Activated gamma-delta T cell (primary cell): Measurements from ENCODE around the gene NCOA3.
"Not testable (repeated sequence)": the region's sequence is repeated elsewhere in the genome, so short reads cannot be mapped to it uniquely, and the experiment has no call there.

Experiments used
- DNase-seq: peaks from one replicate; lab custom pipeline; 2025; lab: John Stamatoyannopoulos, UW
- total RNA-seq, 2 donors: gene quantifications; one replicate each; lab custom pipeline; 2026; lab: John Stamatoyannopoulos, UW

The NCOA3 gene
- total RNA-seq = 218 to 244 reads per million in 2 donors

DNA sequence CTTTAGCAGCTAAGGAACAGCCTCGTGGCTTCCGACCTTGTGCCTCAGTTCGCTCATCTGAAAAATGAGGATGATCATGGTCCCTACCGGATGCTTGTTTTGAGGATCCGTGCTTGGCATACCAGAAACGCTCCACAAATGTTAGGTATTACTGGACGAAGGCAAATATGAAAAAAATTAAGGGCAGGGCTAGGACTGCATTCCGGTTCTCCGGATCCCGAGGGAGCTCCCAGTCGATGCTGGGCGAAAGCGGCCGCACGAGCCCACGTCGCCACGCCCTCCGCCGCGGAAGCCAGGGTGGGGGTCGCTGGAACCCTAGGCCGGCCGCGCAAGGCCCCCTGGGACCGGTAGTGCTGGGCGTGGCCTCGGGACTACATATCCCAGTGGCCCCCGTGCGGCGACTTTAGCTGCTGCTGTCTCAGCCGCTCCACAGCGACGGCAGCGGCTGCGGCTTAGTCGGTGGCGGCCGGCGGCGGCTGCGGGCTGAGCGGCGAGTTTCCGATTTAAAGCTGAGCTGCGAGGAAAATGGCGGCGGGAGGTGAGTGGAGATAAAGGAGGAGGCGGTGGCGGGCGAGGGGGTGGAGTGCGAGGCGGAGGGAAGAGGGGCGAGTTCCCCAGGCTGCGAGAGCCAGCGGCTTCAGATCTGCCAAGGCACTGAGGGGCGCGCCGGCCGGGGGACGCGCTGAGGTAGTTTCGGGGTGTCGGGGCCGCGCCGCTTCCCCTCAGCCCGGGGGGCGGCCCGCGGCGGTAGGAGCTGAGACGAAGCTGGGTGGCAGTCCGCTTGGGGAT lies at the start of gene NCOA3:
Gene NCOA3 (plus strand): TSS at position 406 of the 789 bp plus-strand sequence. CDS start 120,361 bp downstream, outside the sequence.
- DNase-seq = peak; percentile 80

DNA sequence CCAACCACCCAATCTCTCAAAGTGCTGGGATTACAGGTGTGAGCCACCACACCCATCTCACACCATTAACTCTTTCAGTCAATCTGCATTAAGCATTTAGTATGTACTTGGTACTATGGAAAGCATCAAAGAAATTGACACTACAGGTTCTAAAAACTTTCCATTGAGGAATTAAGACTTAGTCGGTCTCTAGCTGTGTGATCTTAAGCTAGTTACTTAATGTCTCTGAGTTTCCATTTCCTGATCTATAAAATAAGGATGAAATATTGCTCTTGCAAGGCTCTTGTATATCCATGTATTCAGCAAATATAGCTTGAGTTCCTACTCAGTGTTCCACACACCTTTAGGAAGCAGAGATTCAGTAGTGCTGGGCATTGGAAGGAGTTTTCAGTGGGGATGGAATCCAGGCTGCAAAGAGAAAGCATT lies 48.9 kb upstream of the NCOA3 start:
- no peak for DNase-seq

DNA sequence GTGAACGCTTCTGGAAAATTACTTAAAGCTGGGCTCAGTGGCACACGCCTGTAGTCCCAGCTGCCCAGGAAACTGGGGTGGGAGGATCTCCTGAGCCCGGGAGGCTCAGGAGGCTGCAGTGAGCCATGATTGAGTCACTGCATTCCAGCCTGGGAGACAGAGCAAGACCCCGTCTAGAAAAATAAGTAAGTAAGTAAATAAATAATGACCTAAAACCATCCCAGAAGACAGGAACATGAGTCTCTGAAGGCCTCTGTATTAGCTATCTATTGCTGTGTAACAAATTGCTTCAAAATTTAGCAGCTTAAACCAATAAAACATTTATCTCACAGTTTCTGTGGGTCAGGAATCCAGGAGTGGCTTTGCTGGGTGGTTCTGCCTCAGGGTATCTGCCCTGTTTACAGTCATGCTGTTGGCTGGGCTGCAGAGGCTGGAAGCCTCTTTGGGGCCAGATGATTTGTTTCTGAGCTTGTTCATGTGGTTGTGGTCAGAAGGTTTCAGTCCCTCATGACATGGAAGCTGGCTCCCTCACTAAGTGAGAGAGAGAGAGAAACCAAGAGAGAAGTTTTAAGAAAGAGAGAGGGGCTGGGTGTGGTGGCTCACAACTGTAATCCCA lies 48.4 kb upstream of the NCOA3 start:
- DNase-seq = no peak

DNA sequence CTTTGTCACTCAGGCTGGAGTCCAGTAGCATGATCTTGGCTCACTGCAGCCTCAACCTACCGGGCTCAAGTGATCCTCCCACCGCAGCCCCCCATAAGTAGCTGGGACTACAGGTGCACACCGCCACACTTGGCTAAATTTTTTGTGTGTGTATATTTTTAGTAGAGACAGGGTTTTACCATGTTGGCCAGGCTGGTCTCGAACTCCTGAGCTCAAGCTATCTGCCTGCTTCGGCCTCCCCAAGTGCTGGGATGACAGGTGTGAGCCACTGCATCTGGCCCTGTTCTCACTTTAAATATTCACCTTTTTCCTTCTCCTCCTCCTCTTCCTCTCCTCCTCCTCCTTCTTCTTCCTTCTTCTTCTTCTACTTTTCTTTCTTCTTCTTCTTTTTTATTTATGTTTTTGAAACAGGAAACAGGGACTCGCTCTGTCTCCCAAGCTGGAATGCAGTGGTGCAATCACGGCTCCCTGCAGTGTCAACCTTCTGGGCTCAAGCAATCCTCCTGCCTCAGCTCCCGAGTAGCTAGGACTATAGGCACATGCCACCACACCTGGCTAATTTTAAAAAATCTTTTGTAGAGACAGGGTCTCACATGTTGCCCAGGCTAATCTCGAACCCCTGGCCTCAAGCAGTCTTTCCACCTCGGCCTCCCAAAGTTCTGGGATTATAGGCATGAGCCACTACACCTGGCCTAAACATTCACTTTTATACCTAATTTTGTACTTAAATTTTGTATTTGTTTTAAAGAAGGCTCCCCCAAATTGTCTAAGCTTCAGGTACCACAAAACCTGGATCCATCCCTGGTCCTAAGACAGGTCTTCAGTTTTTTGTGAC lies 47.2 kb upstream of the NCOA3 start:
- DNase-seq = no peak

DNA sequence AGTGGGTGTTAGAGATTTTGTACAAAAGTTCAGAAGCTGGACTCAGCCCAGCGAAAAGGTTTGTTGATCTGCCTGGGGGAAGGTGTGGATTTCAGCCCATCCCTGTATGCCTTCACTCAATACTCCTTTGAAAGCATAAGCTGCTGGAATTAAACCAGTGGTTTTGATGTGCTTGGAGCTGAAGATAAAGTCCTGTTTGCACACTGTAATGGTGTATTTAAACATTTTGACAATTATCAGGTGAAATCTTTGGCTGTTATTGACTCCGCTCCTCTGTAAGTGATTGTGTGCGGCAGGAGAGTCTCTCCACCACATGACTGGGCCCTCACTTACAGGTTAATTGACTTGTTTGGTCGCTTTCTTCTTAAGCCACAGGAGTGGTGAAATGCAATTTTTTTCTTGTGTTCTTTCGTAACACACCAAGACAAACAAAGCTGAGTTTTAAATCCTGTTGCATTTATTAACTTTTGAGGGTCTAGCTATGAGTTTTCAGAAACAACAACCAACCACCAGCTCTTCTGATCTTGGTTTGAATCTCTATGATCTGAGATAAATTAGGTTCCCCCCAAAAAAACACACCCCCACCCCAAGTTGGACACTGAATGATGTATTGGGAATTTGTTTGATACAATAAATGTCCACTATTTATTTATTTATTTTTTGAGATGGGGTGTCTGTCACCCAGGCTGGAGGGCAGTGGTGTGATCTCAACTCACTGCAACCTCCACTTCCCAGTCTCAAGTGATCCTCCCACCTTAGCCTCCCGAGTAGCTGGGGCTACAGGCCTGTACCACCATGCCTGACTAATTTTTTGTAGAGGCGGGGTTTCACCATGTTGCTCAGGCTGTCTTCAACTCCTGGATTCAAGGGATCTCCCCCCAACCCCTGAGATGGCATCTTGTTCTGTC lies 46.3 kb upstream of the NCOA3 start:
- no peak for DNase-seq

DNA sequence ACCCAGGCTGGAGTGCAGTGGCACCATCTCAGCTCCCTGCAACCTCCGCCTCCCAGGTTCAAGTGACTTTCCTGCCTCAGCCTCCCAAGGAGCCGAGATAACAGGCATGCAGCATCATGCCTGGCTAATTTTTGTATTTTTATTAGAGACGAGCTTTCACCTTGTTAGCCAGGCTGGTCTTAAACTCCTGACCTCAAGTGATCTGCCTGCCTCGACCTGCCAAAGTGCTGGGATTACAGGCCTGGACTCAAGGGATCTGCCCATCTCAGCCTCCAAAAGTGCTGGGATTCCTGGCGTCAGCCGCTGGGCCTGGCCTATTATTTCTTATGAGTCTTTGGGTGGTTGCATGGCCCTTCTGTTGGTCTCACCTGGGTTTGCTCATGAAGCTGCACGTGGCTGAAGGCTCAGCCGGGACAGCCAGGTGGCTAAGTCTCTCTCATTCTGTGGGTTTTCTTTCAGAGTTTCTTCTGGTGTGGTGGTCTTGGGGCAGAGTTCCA lies 45.6 kb upstream of the NCOA3 start:
- DNase-seq = no peak

DNA sequence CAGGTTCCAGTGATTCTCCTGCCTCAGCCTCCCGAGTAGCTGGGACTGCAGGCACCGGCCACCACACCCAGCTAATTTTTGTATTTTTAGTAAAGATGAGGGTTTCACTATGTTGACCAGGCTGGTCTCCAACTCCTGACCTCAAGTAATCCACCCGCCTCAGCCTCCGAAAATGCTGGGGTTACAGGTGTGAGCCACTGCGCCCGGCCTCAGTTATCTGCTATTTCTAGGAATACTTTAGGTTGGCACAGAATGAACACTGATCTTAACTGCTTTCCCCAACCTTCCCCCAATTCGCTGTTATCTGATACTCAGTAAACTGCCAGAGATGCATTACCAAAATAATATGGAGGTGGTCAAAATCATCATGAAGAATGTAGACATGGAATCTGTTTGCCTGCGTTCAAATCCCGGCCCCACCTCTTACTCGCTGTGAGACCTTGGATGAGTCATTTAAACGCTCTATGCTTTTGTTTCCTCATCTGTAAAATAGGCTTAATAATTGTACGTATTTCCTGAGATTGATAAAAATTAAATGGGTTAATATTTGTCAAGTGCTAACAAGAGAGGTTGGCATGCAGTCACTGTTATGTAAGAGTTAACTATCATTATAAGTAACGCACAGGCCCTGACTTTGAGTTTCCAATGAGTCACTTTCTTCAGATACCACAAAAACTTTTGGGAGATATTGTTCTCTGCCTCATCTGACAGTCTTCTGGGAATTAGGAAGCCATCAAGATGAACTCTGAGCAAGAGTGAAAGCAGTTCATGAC lies 44.5 kb upstream of the NCOA3 start:
- DNase-seq = no peak

DNA sequence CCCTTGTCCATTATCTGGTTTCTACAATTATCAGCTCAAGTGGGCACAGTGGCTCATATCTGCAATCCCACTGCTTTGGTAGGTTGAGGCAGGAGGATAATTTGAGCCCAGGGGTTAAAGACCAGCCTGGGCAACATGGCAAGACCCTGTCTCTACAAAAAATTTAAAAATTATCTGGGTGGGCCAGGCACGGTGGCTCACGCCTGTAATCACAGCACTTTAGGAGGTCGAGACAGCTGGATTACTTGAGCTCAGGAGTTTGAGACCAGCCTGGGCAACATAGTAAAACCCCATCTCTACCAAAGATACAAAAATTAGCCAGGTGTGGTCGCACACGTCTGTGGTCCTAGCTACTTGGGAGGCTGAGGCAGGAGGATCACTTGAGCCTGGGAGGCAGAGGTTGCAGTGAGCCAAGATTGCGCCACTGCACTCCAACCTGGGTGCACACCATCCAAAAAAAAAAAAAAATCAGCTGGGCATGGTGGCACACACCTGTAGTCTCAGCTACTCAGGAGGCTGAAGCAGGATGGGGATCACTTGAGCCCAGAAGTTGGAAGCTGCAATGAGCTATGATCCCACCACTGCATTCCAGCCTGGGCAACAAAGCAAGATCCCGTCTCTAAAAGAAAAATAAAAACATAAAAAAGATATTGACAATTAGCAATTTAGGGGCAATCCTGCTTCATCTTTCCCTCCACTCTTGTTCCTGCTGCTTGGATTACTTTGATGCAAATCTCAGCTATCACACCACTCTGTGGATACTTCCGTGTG lies 43.2 kb upstream of the NCOA3 start:
- not testable (repeated sequence) for DNase-seq

DNA sequence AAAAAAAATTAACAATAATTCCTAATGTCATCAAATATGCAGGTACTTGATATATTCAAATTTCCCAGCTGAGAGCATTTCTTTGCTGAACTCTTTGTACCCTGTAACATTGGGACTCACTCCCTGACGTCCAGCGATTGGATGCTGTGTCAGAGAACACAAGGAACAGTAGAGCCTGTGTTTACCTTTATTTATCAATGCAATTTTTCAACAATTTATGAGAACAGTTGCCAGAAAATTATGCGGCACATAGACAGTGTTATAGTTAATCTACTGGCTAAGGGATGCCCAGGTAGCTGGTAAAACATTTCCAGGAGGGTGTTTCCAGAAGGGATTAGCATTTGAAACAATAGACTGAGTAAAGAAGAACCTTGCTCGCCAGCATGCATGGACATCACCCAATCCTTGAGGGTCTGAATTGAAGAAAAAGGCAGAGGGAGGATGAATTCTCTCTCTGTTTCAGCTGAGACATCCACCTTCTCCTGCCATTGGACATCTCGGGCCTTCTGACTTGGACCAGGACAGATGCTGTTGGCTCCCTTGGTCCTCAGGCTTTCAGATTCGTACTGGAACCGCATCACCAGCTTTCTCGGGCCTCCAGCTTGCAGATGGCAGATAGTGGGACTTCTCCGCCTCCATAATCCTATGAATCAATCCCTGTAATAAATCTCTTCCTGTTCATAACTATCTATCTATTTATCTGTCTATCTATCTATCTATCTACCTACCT lies 42.2 kb upstream of the NCOA3 start:
- no peak for DNase-seq

DNA sequence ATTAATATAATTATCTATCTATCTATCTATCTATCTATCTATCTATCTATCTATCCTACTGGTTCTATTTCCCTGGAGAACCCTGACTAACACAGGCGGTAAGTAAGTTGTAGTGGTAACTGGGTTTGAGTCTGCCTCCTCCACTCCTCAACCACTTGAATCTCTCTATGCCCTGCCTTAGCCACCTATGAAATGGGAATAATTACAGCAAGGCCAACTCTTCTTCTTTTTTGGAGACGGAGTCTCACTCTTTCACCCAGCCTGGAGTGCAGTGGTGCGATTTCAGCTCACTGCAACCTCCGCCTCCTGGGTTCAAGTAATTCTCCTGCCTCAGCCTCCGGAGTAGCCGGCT lies 41.0 kb upstream of the NCOA3 start:
- not testable (repeated sequence) for DNase-seq

DNA sequence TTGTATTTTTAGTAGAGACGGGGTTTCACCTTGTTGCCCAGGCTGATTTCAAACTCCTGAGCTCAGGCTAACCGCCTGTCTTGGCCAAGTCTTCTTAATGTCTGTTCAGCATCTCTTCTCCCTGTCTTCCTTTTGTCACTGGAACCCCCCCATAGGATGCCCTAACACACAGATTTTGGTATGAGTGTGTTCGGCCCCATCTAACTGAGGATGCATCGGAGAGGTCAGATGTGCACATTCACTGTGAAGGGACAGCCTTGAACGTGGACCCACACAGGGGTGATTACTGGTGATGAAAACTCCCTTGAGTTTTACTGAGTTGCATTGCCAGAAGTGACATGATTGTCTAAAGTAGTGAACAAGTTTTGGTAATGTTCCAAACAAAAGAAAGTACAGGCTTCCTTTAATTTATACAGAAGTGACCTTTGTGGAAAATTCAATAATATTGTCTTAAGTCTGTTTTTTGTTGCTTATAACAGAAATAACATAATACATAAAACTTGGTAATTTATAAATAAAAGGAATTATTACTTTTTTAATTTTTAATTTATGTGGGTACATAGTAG lies 40.5 kb upstream of the NCOA3 start:
- DNase-seq = no peak

DNA sequence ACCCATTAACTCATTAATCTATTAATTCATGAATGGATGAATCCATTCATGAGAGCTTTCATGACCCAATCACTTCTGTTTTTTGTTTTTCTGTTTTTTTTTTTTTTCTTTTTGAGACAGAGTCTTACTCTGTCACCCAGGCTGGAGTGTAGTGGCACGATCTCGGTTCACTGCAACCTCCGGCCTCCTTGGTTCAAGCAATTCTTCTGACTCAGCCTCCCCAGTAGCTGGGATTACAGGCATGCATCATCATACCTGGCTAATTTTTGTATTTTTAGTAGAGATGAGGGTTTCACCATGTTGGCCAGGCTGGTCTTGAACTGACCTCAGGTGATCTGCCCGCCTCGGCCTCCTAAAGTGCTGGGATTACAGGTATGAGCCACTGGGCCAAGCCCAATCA lies 39.8 kb upstream of the NCOA3 start:
- not testable (repeated sequence) for DNase-seq

DNA sequence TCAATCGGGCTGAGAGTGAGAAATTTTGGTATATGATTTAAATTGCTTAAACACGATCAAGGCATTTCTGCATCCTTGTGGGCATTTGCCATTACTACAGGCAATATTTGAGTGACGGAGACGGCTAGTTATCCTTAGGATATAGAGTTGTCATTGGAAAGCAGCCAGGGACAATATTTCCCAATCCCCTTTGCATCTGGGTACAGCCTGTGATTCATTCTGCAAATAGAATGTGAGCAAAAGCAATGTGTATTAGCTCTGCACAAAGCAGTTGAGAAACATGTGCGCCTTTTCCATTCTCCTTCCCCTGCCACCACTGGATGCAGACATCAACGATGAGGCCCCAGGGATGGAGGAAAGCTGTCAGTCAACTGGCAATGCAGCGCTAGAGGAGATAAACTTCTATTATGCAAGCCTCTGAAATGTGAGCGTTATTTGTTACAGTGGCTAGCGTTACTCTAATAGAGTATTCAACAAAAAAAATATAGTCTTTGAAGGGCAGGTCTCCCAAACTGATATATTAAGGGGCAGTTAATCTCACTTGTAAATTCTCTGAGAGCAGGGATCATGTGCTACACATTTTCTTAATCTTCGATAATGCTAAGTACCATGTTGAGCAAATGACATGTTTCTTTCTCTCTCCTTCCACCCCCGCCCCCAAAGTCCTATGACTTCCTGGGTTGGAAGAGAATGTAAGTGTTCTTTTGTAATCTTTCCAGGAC lies 37.1 kb upstream of the NCOA3 start:
- DNase-seq = no peak

DNA sequence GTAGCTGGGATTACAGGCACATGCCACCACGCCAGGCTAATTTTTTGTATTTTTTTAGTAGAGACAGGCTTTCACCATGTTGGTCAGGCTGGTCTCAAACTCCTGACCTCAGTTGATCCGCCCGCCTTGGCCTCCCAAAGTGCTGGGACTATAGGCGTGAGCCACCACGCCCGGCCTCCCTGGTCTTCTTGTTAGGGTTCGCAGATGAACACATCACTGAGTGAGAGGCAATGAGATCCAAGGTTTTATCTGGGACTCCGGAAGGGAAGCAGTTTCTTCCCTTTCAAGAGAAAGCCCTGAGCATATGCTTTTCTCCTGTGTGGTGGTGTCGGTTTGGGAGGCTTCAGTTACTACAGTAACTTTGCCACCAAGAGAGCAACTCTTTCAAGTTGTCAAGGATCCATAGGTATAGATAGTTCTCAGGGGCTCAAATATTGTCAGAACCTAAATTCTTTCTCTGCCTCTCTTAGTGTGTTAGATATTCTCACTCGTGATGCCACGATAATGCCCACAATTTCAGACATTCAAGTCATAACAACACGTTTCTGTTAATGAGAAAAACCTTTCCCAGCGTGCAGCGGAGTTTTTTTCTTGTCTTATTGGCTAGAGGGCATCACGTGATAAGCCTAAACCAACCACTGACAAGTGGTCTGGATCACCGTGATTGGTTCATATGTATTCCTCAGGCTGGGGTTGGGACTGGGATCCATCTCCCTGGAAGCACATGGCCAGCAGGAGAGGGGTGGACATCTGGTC lies 36.2 kb upstream of the NCOA3 start:
- no peak for DNase-seq

DNA sequence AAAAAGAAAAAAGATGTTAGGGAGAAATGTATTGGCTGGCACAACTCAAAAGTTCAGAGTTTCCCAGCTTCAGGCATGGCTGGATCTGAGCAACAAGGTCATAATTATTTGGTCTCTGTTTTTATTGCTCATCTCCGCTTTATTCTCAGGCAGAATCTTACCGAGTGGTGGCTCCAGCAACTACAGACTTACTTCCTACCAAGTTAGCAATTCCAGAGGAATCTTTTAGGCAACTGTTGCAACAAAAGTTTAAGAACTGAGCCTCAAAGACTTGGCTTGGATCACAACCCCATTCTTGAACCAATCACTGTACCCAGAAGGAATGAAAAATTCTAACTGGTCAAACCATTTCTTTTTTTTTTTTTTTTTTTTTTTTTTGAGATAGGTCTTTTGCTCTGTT lies 35.5 kb upstream of the NCOA3 start:
- DNase-seq = no peak

DNA sequence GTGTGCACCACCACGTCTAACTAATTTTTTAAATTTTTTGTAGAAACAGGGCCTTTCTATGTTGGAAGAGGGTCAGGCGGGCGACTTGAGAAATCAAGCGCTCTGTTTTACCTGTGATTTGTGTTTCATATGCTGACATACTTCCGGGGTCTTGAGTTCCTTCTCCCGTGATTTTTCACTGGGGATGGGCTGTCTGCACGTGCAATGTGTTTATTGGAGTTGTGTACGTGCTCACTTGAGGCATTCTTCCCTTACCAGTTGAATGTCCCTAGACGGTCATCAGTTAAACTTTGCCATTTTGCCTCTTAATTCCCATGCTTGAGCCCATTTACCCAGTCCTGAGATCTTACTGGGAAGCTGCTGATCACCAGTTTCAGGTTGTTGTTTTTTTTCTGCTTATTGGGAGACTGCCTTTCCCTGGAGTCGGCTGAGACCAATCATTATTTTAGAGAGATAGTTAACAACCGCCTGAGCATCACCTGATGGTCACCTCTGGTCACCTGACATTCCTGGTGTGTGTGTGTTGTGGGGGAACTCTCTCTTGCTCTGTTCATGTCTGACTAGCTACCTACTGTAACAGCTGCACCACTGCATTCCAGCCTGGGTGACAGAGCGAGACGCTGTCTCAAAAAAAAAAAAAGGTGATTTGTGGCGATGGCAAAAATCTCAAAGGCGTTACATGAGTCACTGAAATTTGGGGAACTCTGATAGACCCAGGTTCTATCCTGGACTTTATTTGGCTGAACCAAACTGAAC lies 34.8 kb upstream of the NCOA3 start:
- DNase-seq = no peak
